Peyer's patch (tissue), 4 donors: ENCODE results near the gene IL11RA.

ENCODE experiments used
- POLR2A ChIP-seq, 2 donors: fragments of 450-650 bp; IDR thresholded peaks; one replicate each; pipeline ENCODE4 v1.5.1; 2017; ENCODE audit warnings: antibody characterized with exemption in 2 of 2, mild to moderate bottlenecking in 2 of 2, moderate library complexity in 2 of 2
- TF ChIP-seq, protein P1 (sequence below), 6 experiments: fragments of 450-650 bp in 4 of 6; fragments of 200-600 bp in 2 of 6; sonication (generic) in 1 of 6; IDR thresholded peaks; one replicate each; pipeline ENCODE4 v1.5.1; 2017 to 2019; ENCODE audit warnings: antibody characterized with exemption in 6 of 6, mild to moderate bottlenecking in 3 of 6, moderate library complexity in 1 of 6

DNA sequence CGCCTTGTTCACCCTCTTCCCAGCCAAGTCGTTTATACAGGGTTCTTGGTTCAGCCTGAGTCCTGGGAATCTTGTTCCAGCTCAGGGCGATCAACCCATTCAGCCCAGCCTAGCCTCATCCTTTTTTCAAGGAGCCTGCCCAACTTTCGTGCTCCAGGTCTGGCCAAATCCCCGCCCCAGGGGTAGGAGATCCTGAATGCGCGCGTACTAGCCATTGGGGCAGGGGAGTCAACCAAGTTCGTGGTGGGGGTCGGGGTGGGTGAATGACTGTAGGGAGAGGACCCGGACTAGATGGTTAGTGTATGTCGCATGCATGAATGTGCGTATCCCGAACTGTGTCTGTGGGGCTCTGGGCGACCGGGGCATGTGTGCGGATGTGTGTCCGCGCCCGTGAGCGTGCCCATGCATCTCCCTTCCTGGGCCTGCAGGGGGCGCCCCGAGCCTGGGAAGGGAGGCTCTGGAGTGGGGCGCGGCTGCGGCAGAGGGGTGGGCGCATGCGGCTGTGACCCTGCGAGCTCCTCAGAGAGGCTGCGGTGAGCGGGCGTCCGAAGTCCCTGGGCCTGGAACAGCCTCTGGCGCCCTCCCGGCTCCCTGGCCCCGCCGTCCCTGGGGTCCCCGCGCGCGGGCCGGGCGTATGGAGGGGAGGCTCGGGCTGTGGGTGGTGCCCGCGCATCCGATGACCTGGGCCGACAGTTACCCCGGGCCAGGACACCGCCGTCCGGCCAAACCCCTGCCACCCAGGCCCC, 49.2 kb downstream of the IL11RA start:
- no peak for TF ChIP-seq POLR2A (IDR thresholded peaks at IDR 0.05)
- TF ChIP-seq, protein P1, sequence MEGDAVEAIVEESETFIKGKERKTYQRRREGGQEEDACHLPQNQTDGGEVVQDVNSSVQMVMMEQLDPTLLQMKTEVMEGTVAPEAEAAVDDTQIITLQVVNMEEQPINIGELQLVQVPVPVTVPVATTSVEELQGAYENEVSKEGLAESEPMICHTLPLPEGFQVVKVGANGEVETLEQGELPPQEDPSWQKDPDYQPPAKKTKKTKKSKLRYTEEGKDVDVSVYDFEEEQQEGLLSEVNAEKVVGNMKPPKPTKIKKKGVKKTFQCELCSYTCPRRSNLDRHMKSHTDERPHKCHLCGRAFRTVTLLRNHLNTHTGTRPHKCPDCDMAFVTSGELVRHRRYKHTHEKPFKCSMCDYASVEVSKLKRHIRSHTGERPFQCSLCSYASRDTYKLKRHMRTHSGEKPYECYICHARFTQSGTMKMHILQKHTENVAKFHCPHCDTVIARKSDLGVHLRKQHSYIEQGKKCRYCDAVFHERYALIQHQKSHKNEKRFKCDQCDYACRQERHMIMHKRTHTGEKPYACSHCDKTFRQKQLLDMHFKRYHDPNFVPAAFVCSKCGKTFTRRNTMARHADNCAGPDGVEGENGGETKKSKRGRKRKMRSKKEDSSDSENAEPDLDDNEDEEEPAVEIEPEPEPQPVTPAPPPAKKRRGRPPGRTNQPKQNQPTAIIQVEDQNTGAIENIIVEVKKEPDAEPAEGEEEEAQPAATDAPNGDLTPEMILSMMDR (IDR thresholded peaks at IDR 0.05), result peak; percentile 59 to 89 (median 84)
